ENCODE data around the gene YIF1A. TPM values are rescaled to one million over a fixed set of nuclear protein-coding genes. Genes with fewer than 3 reads are reported as not detected.

YIF1A gene
- total RNA-seq, 1 experiment from 2014 or later, result 54.7 TPM

GRCh38 chr11:66293777-66294625 lies 5.1 kb upstream of the YIF1A start:
- no peak overlapping the region for H3K4me2 ChIP-seq (ENCODE audit: low read length)
- H4K20me1 ChIP-seq (ENCODE audit: insufficient read depth), result no peaks in the 10 kb centered on the region
- no TSS peak for BruUV-seq (replicated peaks)
- CTCF ChIA-PET, result no interaction called here
- no peak for TF ChIP-seq SP1 (IDR thresholded peaks at IDR 0.05; ENCODE audit: low read depth)
- TF ChIP-seq ZNF274 (IDR thresholded peaks at IDR 0.05; ENCODE audit: low read depth, low read length), result no peak
- TF ChIP-seq ZFX (IDR thresholded peaks at IDR 0.05), result no peak
- no peak for TF ChIP-seq ATF3 (IDR thresholded peaks at IDR 0.05)
- no peak for TF ChIP-seq MAX (IDR thresholded peaks at IDR 0.05)
- no peak for TF ChIP-seq JUND (IDR thresholded peaks at IDR 0.05)
- no peak for TF ChIP-seq CTCF (IDR thresholded peaks at IDR 0.05 in 2 of 3, conservative IDR thresholded peaks at IDR 0.05 in 1 of 3; ENCODE audit: borderline replicate concordance in 1 of 3, insufficient read depth in 1 of 3, low read depth in 2 of 3, low read length in 2 of 3)
- TF ChIP-seq EZH2phosphoT487 (IDR thresholded peaks at IDR 0.05; ENCODE audit: borderline replicate concordance), result no peak
- no peak for TF ChIP-seq FOSL1 (IDR thresholded peaks at IDR 0.05; ENCODE audit: low read depth)
- TF ChIP-seq EZH2 (IDR thresholded peaks at IDR 0.05), result no peak
- no peaks in the 10 kb centered on the region for H3K9me3 ChIP-seq (ENCODE audit: control insufficient read depth in 1 of 2, insufficient read depth in 1 of 2, low read depth in 1 of 2, low read length in 2 of 2)
- intact Hi-C loops (cut with micrococcal nuclease), result no loop called here
- H3K9me2 ChIP-seq (ENCODE audit: insufficient read depth), result no peaks in the 10 kb centered on the region
- RAD21 ChIA-PET (ENCODE audit: low non-redundant PET in 1 of 2, low total read pairs in 2 of 2, uncharacterized antibody in 2 of 2, unreplicated experiment in 2 of 2), result no interaction called here
- no peak overlapping the region for H3K4me3 ChIP-seq (replicated peaks in 1 of 2; ENCODE audit: low read depth in 1 of 2, low read length in 2 of 2)
- ATAC-seq, result no peak
- H3K36me3 ChIP-seq (ENCODE audit: control insufficient read depth in 1 of 2, insufficient read depth in 2 of 2, low read length in 2 of 2), result no peaks in the 10 kb centered on the region
- H2AFZ ChIP-seq (ENCODE audit: low read depth, low read length, poor library complexity, severe bottlenecking), result no peak overlapping the region
- POLR2A ChIA-PET, result no interaction called here
- no peaks in the 10 kb centered on the region for H3K79me2 ChIP-seq (ENCODE audit: insufficient read depth, low read length)
- DNase-seq (ENCODE audit: low read depth, low spot score), result no peak
- no peak overlapping the region for H3K27ac ChIP-seq (ENCODE audit: low read depth, low read length)
- peaks cover 18 to 36% of the 10 kb centered on the region in 2 experiments for H3K4me1 ChIP-seq (ENCODE audit: control insufficient read depth in 1 of 2, insufficient read depth in 2 of 2, low read length in 2 of 2)
- H3K27me3 ChIP-seq (ENCODE audit: insufficient read depth, low read length), result no peaks in the 10 kb centered on the region
- H3K9ac ChIP-seq (ENCODE audit: low read length), result no peak overlapping the region

Data from HCT116 (cell line).